Smooth muscle cell (in vitro differentiated cells): ENCODE data around the gene SWAP70. TPM values are rescaled to one million over a fixed set of nuclear protein-coding genes. Genes with fewer than 3 reads are reported as not detected.

Experiments used
- DNase-seq: peaks from one replicate; lab custom pipeline; 2025; ENCODE audit not compliant: unreplicated experiment; lab: John Stamatoyannopoulos, UW
- H2AFZ ChIP-seq: fragments of 200-600 bp; sonication (generic); 2 replicates; pipeline ENCODE4 v1.6.0; 2016; ENCODE audit warnings: antibody characterized with exemption, low read depth, mild to moderate bottlenecking
- H3F3A ChIP-seq: fragments of 200-600 bp; sonication (generic); 2 replicates; pipeline ENCODE4 v1.6.0; 2017; ENCODE audit warnings: antibody characterized with exemption, low read depth
- H3K27ac ChIP-seq: fragments of 200-600 bp; sonication (generic); 2 replicates; pipeline ENCODE4 v1.5.1; 2016; ENCODE audit warnings: low read depth, mild to moderate bottlenecking
- H3K27me3 ChIP-seq: fragments of 200-600 bp; sonication (generic); 2 replicates; pipeline ENCODE4 v1.6.1; 2016; ENCODE audit warnings: low read depth, mild to moderate bottlenecking
- H3K36me3 ChIP-seq: fragments of 200-600 bp; sonication (generic); 2 replicates; pipeline ENCODE4 v1.5.1; 2016; ENCODE audit warnings: low read depth
- H3K4me1 ChIP-seq: fragments of 200-600 bp; sonication (generic); 2 replicates; pipeline ENCODE4 v1.5.1; 2016; ENCODE audit warnings: low read depth
- H3K4me2 ChIP-seq: fragments of 200-600 bp; sonication (generic); 2 replicates; pipeline ENCODE4 v1.6.0; 2016; ENCODE audit warnings: mild to moderate bottlenecking
- H3K4me3 ChIP-seq: fragments of 200-600 bp; sonication (generic); 2 replicates; pipeline ENCODE4 v1.5.1; 2016; ENCODE audit warnings: mild to moderate bottlenecking
- H3K79me2 ChIP-seq: fragments of 200-600 bp; sonication (generic); 2 replicates; pipeline ENCODE4 v1.6.0; 2016; ENCODE audit warnings: low read depth, mild to moderate bottlenecking
- H3K9ac ChIP-seq: fragments of 200-600 bp; sonication (generic); 2 replicates; pipeline ENCODE4 v1.6.0; 2016; ENCODE audit warnings: low read depth
- H3K9me3 ChIP-seq: fragments of 200-600 bp; sonication (generic); replicated peaks from 2 replicates; pipeline ENCODE4 v1.5.1; 2016; ENCODE audit warnings: low read depth
- H4K20me1 ChIP-seq: fragments of 200-600 bp; sonication (generic); 2 replicates; pipeline ENCODE4 v1.6.0; 2016; ENCODE audit warnings: low read depth
- CTCF ChIP-seq: fragments of 200-600 bp; sonication (generic); IDR thresholded peaks from 2 replicates; pipeline ENCODE4 v1.5.1; 2017; ENCODE audit warnings: borderline replicate concordance, mild to moderate bottlenecking, antibody characterized with exemption; ENCODE audit not compliant: insufficient read depth, poor library complexity, severe bottlenecking
- WGBS: methylation state at CpG from one replicate; pipeline ENCODE4 v1.1.7; 2016; ENCODE audit warnings: low lambda C conversion rate; 5-methylcytosine and 5-hydroxymethylcytosine counted together
- polyA plus RNA-seq: library from polyadenylated mRNA; unstranded; fragments of >200 nt; fragmentation: Nextera tagmentation; extraction: Ambion mirVana; gene quantifications from 2 replicates; pipeline ENCODE4 v1.2.1, GENCODE V29; 2016
- total RNA-seq: library from RNA; depleted of rRNA; stranded (reverse); fragments of >200 nt; gene quantifications from 2 replicates; pipeline ENCODE4 v1.2.3, GENCODE V29; 2014

Gene SWAP70
- total and polyA plus RNA-seq, 2 experiments from 2014 or later, result 15.4 to 17.8 TPM

DNA sequence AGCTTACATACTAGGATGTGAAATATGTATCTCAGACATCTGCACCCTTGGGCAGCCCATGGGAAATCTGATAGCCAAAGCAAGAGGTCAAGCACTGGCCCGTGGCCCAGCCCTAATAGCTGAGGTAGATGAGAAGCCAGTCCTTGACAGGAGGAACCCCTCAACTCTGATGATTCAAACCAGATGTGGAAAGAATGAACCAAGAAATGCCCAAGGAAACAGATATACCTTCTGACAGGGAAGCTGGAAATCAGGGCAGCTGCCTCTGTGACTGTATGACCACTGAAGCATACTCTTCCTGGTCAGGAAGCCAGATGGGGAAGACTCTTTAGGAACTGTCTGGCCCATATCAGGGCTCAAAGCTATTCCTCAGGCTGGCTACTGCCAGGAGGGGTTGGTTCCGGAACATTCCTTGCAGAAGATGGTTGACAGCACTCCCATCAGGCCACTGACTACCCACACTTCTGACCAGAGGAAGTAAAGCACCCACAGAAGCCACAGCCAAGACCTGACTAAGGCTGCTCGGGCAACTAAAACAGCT lies 124.2 kb downstream of the SWAP70 start:
- TF ChIP-seq CTCF, result no peak
- no peaks in the 10 kb centered on the region for H3K27me3 ChIP-seq
- H3F3A ChIP-seq, result peaks cover 14% of the 10 kb centered on the region
- H3K4me3 ChIP-seq, result no peak overlapping the region
- no peaks in the 10 kb centered on the region for H3K36me3 ChIP-seq
- H2AFZ ChIP-seq, result no peak overlapping the region
- WGBS, result 61% methylated on average over 3 of the region's 3 CpGs
- H3K79me2 ChIP-seq, result no peaks in the 10 kb centered on the region
- no peaks in the 10 kb centered on the region for H3K4me1 ChIP-seq
- H3K9ac ChIP-seq, result no peak overlapping the region
- no peak for DNase-seq
- H4K20me1 ChIP-seq, result no peaks in the 10 kb centered on the region
- no peaks in the 10 kb centered on the region for H3K9me3 ChIP-seq
- H3K27ac ChIP-seq, result peak overlapping the region; percentile 36
- H3K4me2 ChIP-seq, result no peak overlapping the region

GRCh38 chr11:9789910-9790309 lies 126.0 kb downstream of the SWAP70 start:
- no peak for TF ChIP-seq CTCF
- Histone ChIP-seq H4K20me1 (no peaks in the 10 kb centered on the region), H2AFZ (no peak overlapping the region), H3K4me2 (no peak overlapping the region), H3K4me3 (no peak overlapping the region), H3F3A (peaks cover 12% of the 10 kb centered on the region), H3K9me3 (no peaks in the 10 kb centered on the region), H3K36me3 (no peaks in the 10 kb centered on the region), H3K79me2 (no peaks in the 10 kb centered on the region), H3K4me1 (no peaks in the 10 kb centered on the region), H3K9ac (no peak overlapping the region), H3K27me3 (no peaks in the 10 kb centered on the region), H3K27ac (no peak overlapping the region)
- 96% methylated on average over 3 of the region's 3 CpGs for WGBS
- no peak for DNase-seq

DNA sequence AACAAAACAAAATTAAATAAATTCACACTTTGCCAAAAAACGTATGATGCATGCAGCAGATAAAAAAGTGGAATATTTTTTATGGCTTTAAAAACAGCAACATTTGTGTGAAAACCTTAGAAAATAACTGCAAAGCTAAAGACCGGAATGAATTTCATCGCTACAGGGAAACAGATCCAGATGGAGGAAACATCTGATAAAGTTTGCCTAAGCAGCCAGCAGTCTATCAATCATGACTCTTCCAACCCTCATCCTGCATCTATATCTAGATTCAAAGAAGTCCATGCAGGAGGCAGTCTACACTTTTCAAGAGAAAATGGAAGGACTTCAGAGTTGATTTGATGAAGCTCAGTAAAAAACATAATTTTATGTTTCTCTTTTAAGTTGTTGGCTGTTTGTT lies 126.8 kb downstream of the SWAP70 start:
- WGBS, result 71% methylated on average over 3 of the region's 3 CpGs

More for the DNA sequence above, 126.8 kb downstream of the SWAP70 start:
- Histone ChIP-seq H3K9ac (no peak overlapping the region), H3K4me1 (no peaks in the 10 kb centered on the region), H3K27me3 (no peaks in the 10 kb centered on the region), H2AFZ (no peak overlapping the region), H4K20me1 (no peaks in the 10 kb centered on the region), H3K79me2 (no peaks in the 10 kb centered on the region), H3K4me3 (no peak overlapping the region), H3K36me3 (no peaks in the 10 kb centered on the region), H3K4me2 (no peak overlapping the region), H3K9me3 (no peaks in the 10 kb centered on the region), H3F3A (peaks cover 4% of the 10 kb centered on the region), H3K27ac (no peak overlapping the region)
- DNase-seq, result no peak
- TF ChIP-seq CTCF, result no peak
